ENCODE results near the gene ITGA11. TPM values are rescaled to one million over a fixed set of nuclear protein-coding genes. Genes with fewer than 3 reads are reported as not detected.

Gene ITGA11, protein sequence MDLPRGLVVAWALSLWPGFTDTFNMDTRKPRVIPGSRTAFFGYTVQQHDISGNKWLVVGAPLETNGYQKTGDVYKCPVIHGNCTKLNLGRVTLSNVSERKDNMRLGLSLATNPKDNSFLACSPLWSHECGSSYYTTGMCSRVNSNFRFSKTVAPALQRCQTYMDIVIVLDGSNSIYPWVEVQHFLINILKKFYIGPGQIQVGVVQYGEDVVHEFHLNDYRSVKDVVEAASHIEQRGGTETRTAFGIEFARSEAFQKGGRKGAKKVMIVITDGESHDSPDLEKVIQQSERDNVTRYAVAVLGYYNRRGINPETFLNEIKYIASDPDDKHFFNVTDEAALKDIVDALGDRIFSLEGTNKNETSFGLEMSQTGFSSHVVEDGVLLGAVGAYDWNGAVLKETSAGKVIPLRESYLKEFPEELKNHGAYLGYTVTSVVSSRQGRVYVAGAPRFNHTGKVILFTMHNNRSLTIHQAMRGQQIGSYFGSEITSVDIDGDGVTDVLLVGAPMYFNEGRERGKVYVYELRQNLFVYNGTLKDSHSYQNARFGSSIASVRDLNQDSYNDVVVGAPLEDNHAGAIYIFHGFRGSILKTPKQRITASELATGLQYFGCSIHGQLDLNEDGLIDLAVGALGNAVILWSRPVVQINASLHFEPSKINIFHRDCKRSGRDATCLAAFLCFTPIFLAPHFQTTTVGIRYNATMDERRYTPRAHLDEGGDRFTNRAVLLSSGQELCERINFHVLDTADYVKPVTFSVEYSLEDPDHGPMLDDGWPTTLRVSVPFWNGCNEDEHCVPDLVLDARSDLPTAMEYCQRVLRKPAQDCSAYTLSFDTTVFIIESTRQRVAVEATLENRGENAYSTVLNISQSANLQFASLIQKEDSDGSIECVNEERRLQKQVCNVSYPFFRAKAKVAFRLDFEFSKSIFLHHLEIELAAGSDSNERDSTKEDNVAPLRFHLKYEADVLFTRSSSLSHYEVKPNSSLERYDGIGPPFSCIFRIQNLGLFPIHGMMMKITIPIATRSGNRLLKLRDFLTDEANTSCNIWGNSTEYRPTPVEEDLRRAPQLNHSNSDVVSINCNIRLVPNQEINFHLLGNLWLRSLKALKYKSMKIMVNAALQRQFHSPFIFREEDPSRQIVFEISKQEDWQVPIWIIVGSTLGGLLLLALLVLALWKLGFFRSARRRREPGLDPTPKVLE
- total RNA-seq (2022; extraction: Qiagen RNA extraction): 2.8 to 8.3 TPM (median 5.2 TPM) in 5 replicates

DNA sequence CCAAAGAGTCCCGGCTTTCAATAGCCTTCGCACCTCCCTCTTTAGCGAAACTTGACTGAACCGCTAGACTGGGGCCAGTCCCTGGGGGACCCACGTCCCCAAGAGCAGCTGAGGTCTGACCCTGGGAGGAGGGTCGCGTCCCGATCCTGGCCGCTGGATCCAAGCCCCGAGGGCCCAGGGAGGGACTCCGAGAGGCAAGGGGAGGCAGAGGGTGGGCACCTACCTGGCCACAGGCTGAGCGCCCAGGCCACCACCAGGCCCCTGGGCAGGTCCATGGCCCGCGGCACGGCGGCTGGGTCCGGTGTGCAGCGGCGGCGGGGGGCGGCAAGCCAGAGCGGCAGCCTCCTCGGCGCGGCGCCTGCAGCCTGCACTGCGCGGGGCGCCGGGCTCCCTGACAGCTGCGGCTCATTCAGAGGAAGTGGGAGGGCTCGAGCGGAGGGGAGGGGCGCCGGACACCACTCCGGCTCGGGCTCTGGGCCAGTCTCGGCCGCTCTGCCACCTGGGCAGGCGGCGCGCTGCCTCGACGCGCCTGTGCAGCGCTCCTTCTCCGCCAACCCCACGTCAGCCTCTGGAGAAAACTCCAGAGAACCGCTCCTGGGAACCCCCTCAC lies at the start of gene ITGA11:
TSS of gene ITGA11 (minus strand) at position 372 of the 610 bp plus-strand sequence. CDS start at position 275, 97 bp downstream.

DNA sequence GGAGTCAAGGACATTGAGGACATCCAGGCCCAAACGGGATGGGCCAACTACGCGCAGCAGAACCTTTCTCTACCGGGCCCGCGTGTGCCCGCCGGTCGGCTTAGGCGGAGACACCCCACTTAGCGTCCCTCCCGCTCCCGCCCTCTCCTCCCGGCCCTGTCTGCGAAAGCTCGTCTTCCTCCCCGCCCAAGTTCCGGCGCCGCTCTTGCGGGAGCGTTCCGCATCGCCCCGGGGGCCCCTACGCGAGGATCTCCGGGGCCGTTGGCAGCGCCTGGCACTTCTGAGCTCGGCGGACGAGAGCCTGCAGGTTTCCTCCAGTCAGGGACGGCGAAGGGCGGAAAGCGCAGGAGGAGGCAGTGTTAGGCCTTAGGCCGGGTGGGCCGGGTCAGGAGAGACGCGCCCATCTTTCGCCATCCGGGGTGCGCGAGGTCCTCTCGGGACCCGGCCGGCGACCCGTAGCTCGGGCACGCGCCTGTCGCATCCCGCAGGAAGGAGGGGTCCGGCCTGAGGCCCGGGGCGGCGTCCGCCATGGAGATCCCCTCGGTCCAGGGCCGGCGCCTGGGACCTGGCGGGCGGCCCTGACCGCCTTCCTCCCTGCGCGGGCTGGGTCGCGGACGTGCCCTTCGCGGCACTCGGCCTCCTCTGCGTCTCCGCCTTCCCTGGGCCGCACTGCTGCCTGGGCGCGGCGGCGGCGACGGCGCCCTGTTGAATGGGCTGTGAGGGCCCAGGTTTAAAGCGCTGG lies 154.2 kb downstream of the ITGA11 start, which contains the start of gene FEM1B:
TSS of gene FEM1B (plus strand) at position 143 of the 742 bp plus-strand sequence. CDS start 673 bp downstream, outside the sequence.

Other genes starting within 250 kb of the ITGA11 start
- gene CALML4, start 226.8 kb downstream of the ITGA11 start, total RNA-seq (2022; extraction: Qiagen RNA extraction): 5.9 to 9.6 TPM (median 8.6 TPM) in 5 replicates
- gene CLN6, start 202.4 kb downstream of the ITGA11 start, total RNA-seq (2022; extraction: Qiagen RNA extraction): 58.1 to 86.4 TPM (median 80.3 TPM) in 5 replicates
- 18.3 to 35.1 TPM (median 27.3 TPM) in 5 replicates for gene FEM1B, start 154.4 kb downstream of the ITGA11 start, total RNA-seq (2022; extraction: Qiagen RNA extraction)
- gene CORO2B, start 146.8 kb upstream of the ITGA11 start, total RNA-seq (2022; extraction: Qiagen RNA extraction): 2.9 to 4.0 TPM (median 3.3 TPM) in 5 replicates